Measurements from ENCODE around the gene EIPR1. TPM values are rescaled to one million over a fixed set of nuclear protein-coding genes. Genes with fewer than 3 reads are reported as not detected.

The EIPR1 gene
- total and polyA plus RNA-seq, 5 donors from 2014 or later, result 26.6 to 44.8 (median 33.7) TPM

- peaks cover 3 to 14% (median 11%) of the 10 kb centered on the region in 4 donors for H3K4me1 Mint-ChIP-seq
- H3K27ac Mint-ChIP-seq, result no peak overlapping the region
Measured at GRCh38 chr2:3211256-3212060, 166.2 kb downstream of the EIPR1 start.

GRCh38 chr2:3210257-3210656, 167.4 kb downstream of the EIPR1 start:
- Histone ChIP-seq H3K27ac (ENCODE audit: insufficient read depth, low read length, poor library complexity, severe bottlenecking) (no peak overlapping the region), H3K4me3 (ENCODE audit: low read depth, low read length) (no peak overlapping the region), H3K27me3 (ENCODE audit: control insufficient read depth, insufficient read depth, low read length) (no peaks in the 10 kb centered on the region), H3K9me3 (ENCODE audit: control insufficient read depth in 2 of 2, low read length in 2 of 2) (no peaks in the 10 kb centered on the region), H3K4me1 (ENCODE audit: control insufficient read depth, insufficient read depth, low read length, poor library complexity, severe bottlenecking) (no peaks in the 10 kb centered on the region), H3K36me3 (ENCODE audit: control insufficient read depth, insufficient read depth, low read length) (peaks cover 3% of the 10 kb centered on the region)
- ATAC-seq (ENCODE audit: low read depth in 2 of 2), result no peak
- H3K27me3 Mint-ChIP-seq, result no peaks in the 10 kb centered on the region
- DNase-seq, result no peak
- H3K9me3 Mint-ChIP-seq, result no peaks in the 10 kb centered on the region
- H3K36me3 Mint-ChIP-seq, result peaks cover 43% of the 10 kb centered on the region
- H3K27ac Mint-ChIP-seq, result no peak overlapping the region
- H3K4me1 Mint-ChIP-seq, result peaks cover 0 to 7% (median under 1%) of the 10 kb centered on the region in 4 donors
- H3K4me3 Mint-ChIP-seq, result no peak overlapping the region

More at GRCh38 chr2:3211256-3212060, 166.2 kb downstream of the EIPR1 start:
- Histone ChIP-seq H3K4me1 (ENCODE audit: control insufficient read depth, insufficient read depth, low read length, poor library complexity, severe bottlenecking) (no peaks in the 10 kb centered on the region), H3K27ac (ENCODE audit: insufficient read depth, low read length, poor library complexity, severe bottlenecking) (no peak overlapping the region), H3K4me3 (ENCODE audit: low read depth, low read length) (no peak overlapping the region), H3K36me3 (ENCODE audit: control insufficient read depth, insufficient read depth, low read length) (no peaks in the 10 kb centered on the region), H3K9me3 (ENCODE audit: control insufficient read depth in 2 of 2, low read length in 2 of 2) (no peaks in the 10 kb centered on the region), H3K27me3 (ENCODE audit: control insufficient read depth, insufficient read depth, low read length) (no peaks in the 10 kb centered on the region)
- H3K27me3 Mint-ChIP-seq, result no peaks in the 10 kb centered on the region
- no peaks in the 10 kb centered on the region for H3K9me3 Mint-ChIP-seq
- DNase-seq (no peak), ATAC-seq (ENCODE audit: low read depth in 2 of 2) (no peak)
- no peak overlapping the region for H3K4me3 Mint-ChIP-seq
- peaks cover 37% of the 10 kb centered on the region for H3K36me3 Mint-ChIP-seq

- H3K27ac ChIP-seq (ENCODE audit: insufficient read depth, low read length, poor library complexity, severe bottlenecking), result no peak overlapping the region
- Mint-ChIP-seq H3K27me3 (no peaks in the 10 kb centered on the region), H3K4me1 (peaks cover 0 to 4% (median under 1%) of the 10 kb centered on the region in 4 donors), H3K27ac (no peak overlapping the region), H3K36me3 (peaks cover 38% of the 10 kb centered on the region), H3K4me3 (no peak overlapping the region), H3K9me3 (no peaks in the 10 kb centered on the region)
- H3K27me3 ChIP-seq (ENCODE audit: control insufficient read depth, insufficient read depth, low read length), result no peaks in the 10 kb centered on the region
- peaks cover 10% of the 10 kb centered on the region for H3K36me3 ChIP-seq (ENCODE audit: control insufficient read depth, insufficient read depth, low read length)
- no peaks in the 10 kb centered on the region for H3K9me3 ChIP-seq (ENCODE audit: control insufficient read depth in 2 of 2, low read length in 2 of 2)
- DNase-seq (no peak), ATAC-seq (ENCODE audit: low read depth in 2 of 2) (no peak)
- H3K4me1 ChIP-seq (ENCODE audit: control insufficient read depth, insufficient read depth, low read length, poor library complexity, severe bottlenecking), result no peaks in the 10 kb centered on the region
- H3K4me3 ChIP-seq (ENCODE audit: low read depth, low read length), result no peak overlapping the region
Measured at GRCh38 chr2:3209258-3209657, 168.4 kb downstream of the EIPR1 start.

GRCh38 chr2:3208591-3208990, 169.0 kb downstream of the EIPR1 start:
- Mint-ChIP-seq H3K36me3 (peaks cover 33% of the 10 kb centered on the region), H3K27ac (peak overlapping the region in 1 of 3 donors; percentile 18), H3K9me3 (no peaks in the 10 kb centered on the region), H3K4me3 (no peak overlapping the region), H3K27me3 (no peaks in the 10 kb centered on the region), H3K4me1 (peaks cover 0 to 2% (median 0%) of the 10 kb centered on the region in 4 donors)
- DNase-seq, result no peak
- Histone ChIP-seq H3K4me1 (ENCODE audit: control insufficient read depth, insufficient read depth, low read length, poor library complexity, severe bottlenecking) (no peaks in the 10 kb centered on the region), H3K4me3 (ENCODE audit: low read depth, low read length) (no peak overlapping the region), H3K36me3 (ENCODE audit: control insufficient read depth, insufficient read depth, low read length) (peaks cover 10% of the 10 kb centered on the region), H3K27ac (ENCODE audit: insufficient read depth, low read length, poor library complexity, severe bottlenecking) (no peak overlapping the region), H3K9me3 (ENCODE audit: control insufficient read depth in 2 of 2, low read length in 2 of 2) (no peaks in the 10 kb centered on the region), H3K27me3 (ENCODE audit: control insufficient read depth, insufficient read depth, low read length) (no peaks in the 10 kb centered on the region)
- no peak for ATAC-seq (ENCODE audit: low read depth in 2 of 2)

GRCh38 chr2:3208179-3208578, 169.4 kb downstream of the EIPR1 start:
- Mint-ChIP-seq H3K36me3 (peaks cover 33% of the 10 kb centered on the region), H3K27me3 (no peaks in the 10 kb centered on the region), H3K4me3 (no peak overlapping the region), H3K27ac (no peak overlapping the region), H3K4me1 (peaks cover 0 to 2% (median 0%) of the 10 kb centered on the region in 4 donors), H3K9me3 (peaks cover 0 to under 1% (median 0%) of the 10 kb centered on the region in 7 donors)
- no peak for DNase-seq
- Histone ChIP-seq H3K9me3 (ENCODE audit: control insufficient read depth in 2 of 2, low read length in 2 of 2) (no peaks in the 10 kb centered on the region), H3K27me3 (ENCODE audit: control insufficient read depth, insufficient read depth, low read length) (no peaks in the 10 kb centered on the region), H3K27ac (ENCODE audit: insufficient read depth, low read length, poor library complexity, severe bottlenecking) (no peak overlapping the region), H3K4me3 (ENCODE audit: low read depth, low read length) (no peak overlapping the region), H3K36me3 (ENCODE audit: control insufficient read depth, insufficient read depth, low read length) (peaks cover 10% of the 10 kb centered on the region), H3K4me1 (ENCODE audit: control insufficient read depth, insufficient read depth, low read length, poor library complexity, severe bottlenecking) (no peaks in the 10 kb centered on the region)
- ATAC-seq (ENCODE audit: low read depth in 2 of 2), result no peak

- no peak overlapping the region for H3K4me3 Mint-ChIP-seq
- H3K9me3 ChIP-seq (ENCODE audit: control insufficient read depth in 2 of 2, low read length in 2 of 2), result no peaks in the 10 kb centered on the region
- peaks cover 0 to 2% (median 0%) of the 10 kb centered on the region in 4 donors for H3K4me1 Mint-ChIP-seq
- H3K27ac Mint-ChIP-seq, result peak overlapping the region in 1 of 3 donors; percentile 42
- H3K27me3 ChIP-seq (ENCODE audit: control insufficient read depth, insufficient read depth, low read length), result no peaks in the 10 kb centered on the region
- no peak overlapping the region for H3K4me3 ChIP-seq (ENCODE audit: low read depth, low read length)
- H3K36me3 Mint-ChIP-seq, result peaks cover 28% of the 10 kb centered on the region
- peaks cover 10% of the 10 kb centered on the region for H3K36me3 ChIP-seq (ENCODE audit: control insufficient read depth, insufficient read depth, low read length)
- no peaks in the 10 kb centered on the region for H3K4me1 ChIP-seq (ENCODE audit: control insufficient read depth, insufficient read depth, low read length, poor library complexity, severe bottlenecking)
- H3K27ac ChIP-seq (ENCODE audit: insufficient read depth, low read length, poor library complexity, severe bottlenecking), result no peak overlapping the region
- ATAC-seq (ENCODE audit: low read depth in 2 of 2) (no peak), DNase-seq (no peak)
- no peaks in the 10 kb centered on the region for H3K27me3 Mint-ChIP-seq
- H3K9me3 Mint-ChIP-seq, result peaks cover 0 to 1% (median 0%) of the 10 kb centered on the region in 7 donors
Measured at GRCh38 chr2:3207091-3207491, 170.5 kb downstream of the EIPR1 start.

- DNase-seq, result no peak
- H3K27ac Mint-ChIP-seq, result peak overlapping the region in 1 of 3 donors; percentile 40
- no peak for ATAC-seq (ENCODE audit: low read depth in 2 of 2)
Measured at GRCh38 chr2:3205845-3206244, 171.8 kb downstream of the EIPR1 start.

More at GRCh38 chr2:3205845-3206244, 171.8 kb downstream of the EIPR1 start:
- no peaks in the 10 kb centered on the region for H3K27me3 Mint-ChIP-seq
- Histone ChIP-seq H3K27ac (ENCODE audit: insufficient read depth, low read length, poor library complexity, severe bottlenecking) (no peak overlapping the region), H3K4me1 (ENCODE audit: control insufficient read depth, insufficient read depth, low read length, poor library complexity, severe bottlenecking) (no peaks in the 10 kb centered on the region), H3K27me3 (ENCODE audit: control insufficient read depth, insufficient read depth, low read length) (no peaks in the 10 kb centered on the region), H3K9me3 (ENCODE audit: control insufficient read depth in 2 of 2, low read length in 2 of 2) (no peaks in the 10 kb centered on the region), H3K36me3 (ENCODE audit: control insufficient read depth, insufficient read depth, low read length) (peaks cover 10% of the 10 kb centered on the region), H3K4me3 (ENCODE audit: low read depth, low read length) (no peak overlapping the region)
- peaks cover 21% of the 10 kb centered on the region for H3K36me3 Mint-ChIP-seq
- H3K4me3 Mint-ChIP-seq, result no peak overlapping the region
- H3K9me3 Mint-ChIP-seq, result peaks cover 0 to 1% (median 0%) of the 10 kb centered on the region in 7 donors
- peaks cover 0 to 2% (median 0%) of the 10 kb centered on the region in 4 donors for H3K4me1 Mint-ChIP-seq

Measured in CD4-positive, CD25-positive, alpha-beta regulatory T cell (primary cell).